HG03521 (cell line): ENCODE measurements around the gene SOD3.

Experiments used
- ATAC-seq: cut with Tn5 transposase; IDR thresholded peaks from one replicate; pipeline ENCODE4 v1.9.1; 2021; ENCODE audit warnings: mild to moderate bottlenecking, moderate library complexity; ENCODE audit not compliant: unreplicated experiment

Gene SOD3

GRCh38 chr4:24840362-24840761, 45.0 kb downstream of the SOD3 start:
- no peak for ATAC-seq

GRCh38 chr4:24840826-24841543, 45.6 kb downstream of the SOD3 start:
- no peak for ATAC-seq

- no peak for ATAC-seq
Measured at GRCh38 chr4:24842356-24842755, 47.0 kb downstream of the SOD3 start.

- ATAC-seq, result no peak
Measured at GRCh38 chr4:24843096-24843495, 47.7 kb downstream of the SOD3 start.

- no peak for ATAC-seq
Measured at GRCh38 chr4:24845132-24845531, 49.8 kb downstream of the SOD3 start.

- no peak for ATAC-seq
Measured at GRCh38 chr4:24845902-24846301, 50.5 kb downstream of the SOD3 start.

GRCh38 chr4:24846716-24847115, 51.3 kb downstream of the SOD3 start:
- no peak for ATAC-seq

GRCh38 chr4:24849351-24849750, 54.0 kb downstream of the SOD3 start:
- ATAC-seq, result no peak

GRCh38 chr4:24849756-24850155, 54.4 kb downstream of the SOD3 start:
- no peak for ATAC-seq
